ENCODE results near the gene RABGGTA.
"Not testable (repeated sequence)": the region's sequence is repeated elsewhere in the genome, so short reads cannot be mapped to it uniquely, and the experiment has no call there.

Gene RABGGTA

DNA sequence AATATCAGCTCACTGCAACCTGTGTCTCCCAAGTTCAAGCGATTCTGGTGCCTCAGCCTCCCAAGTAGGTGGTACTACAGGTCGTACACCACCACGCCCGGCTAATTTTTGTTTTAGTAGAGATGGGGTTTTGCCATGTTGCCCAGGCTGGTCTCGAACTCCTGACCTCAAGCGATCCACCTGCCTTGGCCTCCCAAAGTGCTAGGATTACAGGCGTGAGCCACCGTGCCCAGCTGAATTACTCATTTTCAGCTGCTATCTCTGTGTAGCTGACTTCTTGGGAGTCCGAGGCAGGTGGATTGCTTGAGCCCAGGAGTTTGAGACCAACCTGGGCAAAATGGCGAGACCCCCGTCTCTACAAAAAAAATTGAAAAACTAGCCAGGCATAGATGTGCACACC lies 26.0 kb downstream of the RABGGTA start:
- in situ Hi-C loops (cut with MboI; ENCODE audit: low sequenced_read_pairs): not testable (repeated sequence)

DNA sequence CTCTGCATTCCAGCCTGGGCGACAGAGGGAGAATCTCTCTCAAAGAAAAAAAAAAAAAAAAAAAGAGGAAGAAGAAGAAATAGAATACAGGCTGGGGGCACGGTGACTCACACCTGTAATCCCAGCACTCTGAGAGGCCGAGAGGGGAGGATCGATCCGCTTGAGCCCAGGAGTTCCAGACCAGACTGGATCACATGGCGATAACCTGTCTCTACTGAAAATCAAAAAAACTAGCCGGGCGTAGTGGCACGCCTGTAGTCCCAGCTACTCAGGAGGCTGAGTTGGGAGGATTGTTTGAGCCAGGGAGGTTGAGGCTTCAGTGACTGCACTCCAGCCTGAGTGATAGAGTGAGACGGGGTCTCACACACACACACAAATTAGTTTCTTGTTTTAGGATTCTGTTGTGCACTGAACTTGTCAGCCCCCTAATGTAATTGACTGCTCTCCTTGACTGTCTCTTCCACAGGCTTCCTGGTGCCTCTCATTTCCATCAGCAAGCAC lies 28.0 kb downstream of the RABGGTA start:
- in situ Hi-C loops (cut with MboI; ENCODE audit: low sequenced_read_pairs): no loop called here

DNA sequence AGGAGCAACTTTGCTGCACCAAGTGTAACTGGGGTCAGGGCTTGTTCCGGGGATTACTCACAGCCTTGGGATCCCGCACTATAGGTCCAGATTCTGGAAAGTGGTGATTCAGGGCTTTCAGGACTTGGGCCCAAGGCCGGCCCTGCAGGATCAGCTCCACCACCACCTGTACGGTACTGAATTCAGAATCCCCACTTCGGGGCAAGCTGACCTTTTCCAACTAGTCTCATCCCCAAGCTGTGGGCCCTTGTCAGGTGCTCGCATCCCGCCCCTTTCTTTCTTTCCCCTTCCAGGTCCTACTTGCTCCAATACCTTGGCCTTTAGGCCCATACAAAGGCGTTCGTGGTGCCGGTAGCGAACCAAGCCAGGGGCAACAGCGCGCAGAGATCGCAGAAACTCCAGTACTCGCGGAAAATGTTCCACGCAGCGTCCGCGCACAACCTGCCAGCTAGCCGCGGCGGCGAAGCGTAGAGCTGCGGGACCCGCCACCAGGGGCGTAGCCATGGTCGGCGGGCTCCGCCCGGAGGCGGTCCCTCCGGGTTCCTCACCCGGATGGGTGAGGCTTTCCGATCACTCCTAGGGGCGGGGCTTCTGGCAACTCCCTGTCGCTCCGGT lies 29.5 kb downstream of the RABGGTA start:
- in situ Hi-C loops (cut with MboI; ENCODE audit: low sequenced_read_pairs): no loop called here

DNA sequence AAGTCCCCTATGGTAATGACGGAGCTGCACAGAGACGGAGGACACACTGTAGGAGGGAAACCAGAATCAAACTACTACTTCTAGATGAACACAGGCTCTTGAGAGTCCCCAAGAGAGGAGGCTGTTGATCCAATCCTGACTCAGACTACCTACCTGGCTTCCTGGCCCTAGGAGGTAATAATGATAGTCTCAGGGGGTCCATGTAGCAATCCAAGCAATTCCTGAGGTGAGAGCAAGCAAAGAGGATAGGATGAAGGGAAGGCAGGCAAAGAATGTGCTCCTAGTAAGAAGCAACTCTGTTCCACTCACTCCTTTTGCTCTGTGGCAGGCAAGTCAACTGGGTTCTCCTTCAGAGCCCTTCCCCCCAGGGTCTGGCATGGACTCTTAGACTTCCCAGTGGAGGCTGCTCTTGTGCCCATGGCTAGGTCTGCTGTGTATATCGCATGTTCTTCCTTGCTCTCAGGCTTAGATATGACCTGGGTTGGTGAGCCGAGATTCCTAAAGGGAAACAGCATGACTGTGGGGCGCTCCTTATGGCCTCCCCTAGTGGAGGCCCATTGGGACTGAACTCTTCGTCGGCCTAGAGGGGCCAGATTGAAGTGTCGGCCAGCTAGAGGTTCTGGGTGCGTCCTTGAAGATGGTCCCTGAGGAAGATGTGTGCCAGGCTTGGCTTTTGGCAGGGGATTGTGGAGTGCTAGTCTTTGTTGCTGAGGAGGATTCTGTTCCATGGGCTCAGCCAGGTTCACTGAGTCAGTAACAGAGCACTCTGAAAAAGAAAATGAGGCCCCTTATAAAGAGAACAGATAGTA lies 31.1 kb downstream of the RABGGTA start:
- in situ Hi-C loops (cut with MboI; ENCODE audit: low sequenced_read_pairs): no loop called here

DNA sequence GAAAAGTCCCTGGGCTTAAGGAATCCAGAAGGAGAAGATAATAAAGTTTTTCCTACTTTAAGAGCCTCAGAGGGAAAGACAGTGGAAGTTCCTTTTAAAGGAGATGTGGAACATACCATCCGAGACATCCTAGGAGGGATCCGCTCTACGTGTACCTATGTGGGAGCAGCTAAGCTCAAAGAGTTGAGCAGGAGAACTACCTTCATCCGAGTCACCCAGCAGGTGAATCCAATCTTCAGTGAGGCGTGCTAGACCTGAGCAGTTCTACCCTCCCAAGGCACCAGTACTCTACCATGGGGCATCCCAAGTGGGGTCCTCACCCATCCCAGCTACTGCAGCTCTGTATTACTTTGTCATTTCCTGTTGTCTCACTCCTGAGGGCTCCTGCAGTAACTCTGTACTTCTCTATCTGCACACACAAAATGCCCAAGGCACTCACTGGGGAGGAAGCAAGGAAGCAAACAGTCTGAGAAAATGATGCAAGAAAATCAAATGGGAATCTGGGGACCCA lies 32.8 kb downstream of the RABGGTA start:
- in situ Hi-C loops (cut with MboI; ENCODE audit: low sequenced_read_pairs): no loop called here

DNA sequence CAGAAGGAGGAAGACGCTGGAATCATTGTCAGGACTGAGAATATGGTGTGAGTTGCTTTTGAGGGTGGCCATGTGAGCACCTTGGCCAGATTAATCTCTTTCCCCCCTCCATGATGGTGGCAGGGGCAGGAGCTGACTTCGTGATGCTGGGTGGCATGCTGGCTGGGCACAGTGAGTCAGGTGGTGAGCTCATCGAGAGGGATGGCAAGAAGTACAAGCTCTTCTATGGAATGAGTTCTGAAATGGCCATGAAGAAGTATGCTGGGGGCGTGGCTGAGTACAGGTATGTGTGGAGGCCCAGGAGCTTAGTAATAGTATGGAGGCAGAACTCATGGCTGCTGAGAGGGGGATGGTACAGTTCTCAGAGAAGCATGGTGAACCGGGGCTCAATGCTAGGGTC lies 33.3 kb downstream of the RABGGTA start:
- in situ Hi-C loops (cut with MboI; ENCODE audit: low sequenced_read_pairs): no loop called here

DNA sequence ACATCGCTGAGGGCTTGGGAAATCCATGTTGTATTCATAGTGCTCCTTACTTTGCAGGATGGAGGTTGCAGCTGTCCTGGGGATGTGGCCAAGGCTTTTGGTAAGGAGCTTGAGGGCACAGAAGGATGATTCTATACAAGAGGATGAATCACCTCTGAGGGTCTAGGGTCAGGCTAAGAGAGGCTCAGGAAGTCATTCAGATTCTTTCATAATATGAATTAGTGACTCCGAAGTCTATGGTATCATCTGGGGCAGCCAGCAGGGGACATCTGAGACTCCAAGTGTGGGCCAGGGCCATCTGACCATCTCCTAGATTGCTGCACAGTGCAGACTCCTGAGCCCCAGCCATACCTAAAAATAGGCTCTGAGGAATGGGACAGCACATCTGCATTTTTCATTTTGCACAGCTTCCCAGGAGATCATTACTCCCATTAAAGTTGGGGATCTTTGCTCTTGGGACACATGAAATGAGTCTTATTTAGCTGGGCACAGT lies 33.9 kb downstream of the RABGGTA start:
- in situ Hi-C loops (cut with MboI; ENCODE audit: low sequenced_read_pairs): no loop called here

DNA sequence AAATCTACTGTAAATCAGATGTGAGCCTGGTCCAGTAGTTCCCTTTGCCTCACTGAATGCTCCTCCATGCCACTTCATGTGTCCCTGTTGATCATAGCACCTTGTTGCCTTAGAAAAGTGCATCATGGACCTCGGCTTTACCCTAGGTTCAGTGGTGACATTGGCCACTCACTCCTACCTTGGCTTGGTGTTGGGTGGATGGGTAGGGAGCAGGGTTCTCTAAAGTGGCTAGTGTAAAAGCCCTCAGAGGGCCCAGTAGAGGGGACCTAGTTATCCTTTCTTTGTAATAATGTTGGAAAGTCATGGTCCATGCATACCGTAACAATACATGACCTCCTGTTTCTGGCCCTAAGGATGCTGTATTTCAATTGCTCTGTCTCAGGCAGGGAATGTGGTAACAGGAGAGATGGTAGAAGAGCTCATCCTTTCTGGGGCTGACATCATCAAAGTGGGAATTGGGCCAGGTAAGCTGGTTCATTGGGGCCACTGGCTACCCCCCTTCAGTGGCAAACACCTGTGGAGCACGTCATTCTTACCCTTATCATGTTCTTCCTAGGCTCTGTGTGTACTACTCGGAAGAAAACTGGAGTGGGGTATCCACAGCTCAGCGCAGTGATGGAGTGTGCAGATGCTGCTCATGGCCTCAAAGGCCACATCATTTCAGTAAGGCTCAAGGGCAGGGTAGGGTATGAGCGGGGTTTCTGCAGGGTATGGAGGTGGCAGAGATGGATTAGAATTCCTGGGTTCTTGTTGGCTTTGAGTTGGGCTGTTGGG lies 34.5 kb downstream of the RABGGTA start:
- in situ Hi-C loops (cut with MboI; ENCODE audit: low sequenced_read_pairs): no loop called here

DNA sequence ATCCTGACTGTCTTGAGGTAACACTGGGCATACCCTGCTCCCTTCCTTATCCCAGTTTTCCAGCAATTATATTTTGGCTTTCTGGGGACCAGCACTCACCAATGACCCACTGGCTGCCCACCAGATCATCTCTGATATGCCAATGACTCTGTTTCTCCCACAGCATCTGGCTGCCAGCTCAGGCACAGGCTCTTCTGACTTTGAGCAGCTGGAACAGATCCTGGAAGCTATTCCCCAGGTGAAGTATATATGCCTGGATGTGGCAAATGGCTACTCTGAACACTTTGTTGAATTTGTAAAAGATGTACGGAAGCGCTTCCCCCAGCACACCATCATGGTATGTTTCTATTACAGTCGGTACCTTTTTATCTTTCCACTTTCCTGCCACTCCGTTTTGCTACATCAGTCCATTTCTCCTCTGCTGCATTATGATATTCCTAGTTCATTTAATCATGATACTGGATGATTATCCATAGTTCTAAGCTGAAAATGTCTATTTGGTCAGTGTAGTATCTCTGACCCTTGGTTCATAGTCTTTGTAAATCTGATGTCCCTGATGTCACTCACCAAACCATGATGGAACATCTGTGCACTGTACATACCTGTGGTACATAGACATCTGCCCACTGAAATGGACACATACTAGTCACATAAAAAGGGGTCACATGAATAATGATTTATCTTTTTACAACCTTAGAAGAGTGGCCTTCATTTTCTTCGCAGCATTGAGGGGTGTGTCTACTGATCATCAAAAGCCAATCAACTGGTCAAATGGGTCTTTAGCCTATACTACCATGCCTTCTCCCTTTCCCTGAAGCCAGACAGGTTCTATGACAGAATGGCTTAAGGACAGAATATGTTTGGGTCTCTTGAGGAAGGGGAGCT lies 35.4 kb downstream of the RABGGTA start:
- in situ Hi-C loops (cut with MboI; ENCODE audit: low sequenced_read_pairs): no loop called here

DNA sequence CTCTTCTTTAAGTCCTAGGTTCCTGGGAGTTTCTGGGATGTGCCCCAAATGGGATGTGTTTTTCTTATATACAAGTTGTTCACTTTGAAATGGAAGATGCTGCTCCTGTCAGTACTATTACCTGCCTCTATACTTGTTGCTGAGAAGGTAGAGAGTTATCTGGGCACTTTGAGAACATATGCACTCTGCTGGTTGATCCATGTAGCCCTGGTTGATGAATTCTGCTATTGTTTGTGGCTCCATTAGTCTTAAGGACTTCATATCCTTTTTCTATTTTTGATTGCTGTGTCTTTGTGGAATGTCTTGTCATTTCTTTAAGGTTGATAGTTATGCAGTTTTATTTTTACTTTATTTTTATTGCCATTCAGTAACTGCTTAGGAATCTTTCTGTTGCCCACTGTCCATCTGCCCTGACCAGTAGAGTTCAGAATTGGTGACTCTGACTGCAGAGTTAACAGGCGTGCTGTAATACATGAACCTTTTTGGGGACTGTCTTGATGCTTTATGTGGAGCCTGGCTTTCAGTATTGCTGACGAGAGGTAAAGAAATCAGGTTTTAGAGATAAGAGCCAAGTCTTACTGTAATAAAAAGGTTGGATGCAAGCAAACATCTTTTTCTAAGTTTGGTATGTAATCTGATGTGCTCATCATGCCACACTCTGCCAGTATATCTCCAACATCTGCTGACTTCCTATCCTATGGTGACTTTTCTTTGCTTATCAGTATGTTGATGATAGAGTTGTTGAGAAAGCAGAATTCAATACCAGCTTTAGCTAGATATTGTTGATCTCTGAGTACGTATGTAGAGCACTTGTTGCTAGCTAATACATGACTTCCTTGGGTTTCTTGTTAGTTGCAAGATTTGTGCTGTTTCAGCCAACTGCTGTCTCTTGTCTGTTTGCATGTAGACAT lies 37.0 kb downstream of the RABGGTA start:
- in situ Hi-C loops (cut with MboI; ENCODE audit: low sequenced_read_pairs): no loop called here

DNA sequence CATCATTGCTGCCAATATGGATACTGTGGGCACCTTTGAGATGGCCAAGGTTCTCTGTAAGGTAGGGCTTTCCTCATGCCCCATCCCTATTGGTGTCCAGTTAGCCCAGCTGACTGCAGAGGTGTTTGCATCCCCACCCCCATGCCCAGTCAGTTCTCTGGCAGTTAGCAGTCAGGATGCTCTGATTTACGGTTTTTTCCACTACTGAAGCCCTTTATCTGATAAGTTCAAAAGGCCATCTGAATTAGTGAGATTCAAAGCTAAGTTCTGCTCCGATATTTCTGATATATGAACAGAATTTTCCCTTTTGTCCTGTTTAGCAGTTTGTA lies 37.9 kb downstream of the RABGGTA start:
- in situ Hi-C loops (cut with MboI; ENCODE audit: low sequenced_read_pairs): no loop called here

DNA sequence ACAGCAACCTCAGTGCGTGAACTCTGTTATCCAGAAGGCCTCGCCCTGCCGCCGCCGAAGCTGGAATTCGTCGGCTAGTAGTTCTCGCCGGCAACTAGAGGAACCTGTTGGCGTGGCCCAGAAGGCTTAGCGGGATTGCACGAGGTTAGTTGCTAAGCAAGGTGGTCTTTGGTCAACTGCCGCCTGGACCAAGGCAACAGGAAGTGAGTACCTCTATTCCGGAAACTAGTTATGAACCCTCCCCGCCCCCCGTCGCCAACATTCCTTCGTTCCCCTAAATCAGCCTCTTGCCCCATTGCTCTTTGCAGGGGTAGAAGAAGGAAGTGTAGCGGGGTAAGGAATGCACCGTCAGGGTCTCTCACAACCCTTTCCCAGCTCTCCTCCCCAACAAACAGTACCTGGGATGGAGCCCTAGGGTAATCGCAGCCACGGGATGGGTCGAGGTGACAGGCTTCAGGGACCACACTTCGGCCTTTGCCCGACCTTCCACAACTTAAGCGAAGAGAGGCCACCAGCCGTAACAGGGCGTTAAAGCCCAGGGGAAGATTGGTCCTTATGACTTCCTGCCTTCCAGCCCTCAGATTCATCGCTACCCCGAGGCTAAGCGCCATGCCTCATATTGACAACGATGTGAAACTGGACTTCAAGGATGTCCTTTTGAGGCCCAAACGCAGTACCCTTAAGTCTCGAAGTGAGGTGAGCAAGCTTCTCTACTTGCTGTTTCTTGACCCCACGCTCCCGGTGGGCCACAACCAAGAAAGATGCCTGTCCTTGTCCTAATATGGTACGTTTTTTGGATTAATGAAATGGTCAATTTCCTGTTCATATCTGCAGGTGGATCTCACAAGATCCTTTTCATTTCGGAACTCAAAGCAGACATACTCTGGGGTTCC lies 38.5 kb downstream of the RABGGTA start, which contains the start of gene GMPR2:
Gene GMPR2 (plus strand): TSS at position 285 of the 893 bp plus-strand sequence. CDS start 325 bp downstream, at position 610.
- in situ Hi-C loops (cut with MboI; ENCODE audit: low sequenced_read_pairs): no loop called here

DNA sequence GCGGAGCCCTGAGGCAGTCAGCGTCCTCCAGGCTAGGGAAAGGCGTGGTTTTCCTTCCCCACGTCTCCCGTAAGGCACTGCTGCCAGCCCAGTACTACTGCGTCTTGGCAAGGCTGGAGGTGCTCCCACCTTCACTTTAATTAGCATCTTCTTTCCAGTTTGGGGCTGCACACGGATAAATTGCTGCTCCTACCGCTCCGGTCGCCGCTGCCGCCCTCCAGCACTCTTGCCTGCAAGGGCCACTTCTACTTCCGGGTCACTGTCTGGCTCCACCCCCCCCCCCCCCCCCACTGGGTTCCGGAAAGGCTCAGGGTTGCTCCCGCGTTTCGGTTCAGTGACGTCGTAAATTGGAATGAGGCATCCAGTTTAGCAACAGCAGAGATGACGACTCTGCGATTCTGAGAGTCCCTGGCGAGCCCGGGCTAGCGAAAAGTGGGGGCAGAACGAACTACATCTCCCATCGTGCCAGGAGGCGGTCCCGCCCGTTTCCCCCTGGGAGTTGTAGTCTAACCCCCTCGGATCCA lies 39.2 kb downstream of the RABGGTA start, which contains the start of gene NEDD8:
Gene NEDD8 (minus strand): TSS at position 247 of the 524 bp plus-strand sequence. CDS start 100 bp downstream, at position 147.
- in situ Hi-C loops (cut with MboI; ENCODE audit: low sequenced_read_pairs): no loop called here

DNA sequence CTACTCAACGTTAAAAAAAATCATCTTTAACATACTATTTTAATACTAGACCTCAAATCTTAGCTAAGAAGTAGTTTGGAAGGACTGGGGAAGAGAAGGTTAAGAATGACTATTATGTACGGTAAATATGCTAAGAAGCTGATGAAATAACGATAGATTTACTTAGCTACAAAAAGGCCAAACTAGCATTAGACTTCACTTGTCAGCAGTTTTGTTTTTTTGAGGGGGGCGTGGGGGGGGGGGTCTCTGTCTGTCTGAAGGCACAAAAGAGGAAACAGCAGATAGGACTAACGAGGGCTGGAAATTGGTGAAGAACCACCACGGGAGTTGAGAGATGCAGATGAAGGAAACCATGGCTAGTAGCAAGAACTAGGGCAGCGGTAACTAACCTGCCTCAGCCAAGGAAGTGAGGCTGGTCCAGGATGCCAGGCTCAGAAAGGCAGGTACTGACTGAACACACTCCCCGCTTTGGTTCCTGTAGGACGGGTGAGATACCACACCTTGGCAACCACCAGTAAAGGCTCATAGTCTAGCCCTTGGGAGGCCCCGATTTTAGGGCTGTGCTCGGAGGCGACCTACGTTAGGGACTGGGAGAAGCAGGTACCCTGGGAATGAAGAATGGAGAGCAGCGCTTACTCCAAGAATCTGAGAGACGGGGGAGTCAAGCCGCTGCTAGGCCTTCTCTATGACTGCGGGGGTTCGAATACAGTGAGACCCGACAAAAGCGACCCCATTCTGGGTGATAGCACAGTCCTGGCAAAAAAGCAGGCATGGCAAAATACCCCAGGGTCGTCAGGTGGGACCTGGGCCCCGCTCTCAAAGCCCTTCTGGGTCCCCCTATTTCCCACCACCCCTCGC lies 39.9 kb downstream of the RABGGTA start:
- in situ Hi-C loops (cut with MboI; ENCODE audit: low sequenced_read_pairs): no loop called here

DNA sequence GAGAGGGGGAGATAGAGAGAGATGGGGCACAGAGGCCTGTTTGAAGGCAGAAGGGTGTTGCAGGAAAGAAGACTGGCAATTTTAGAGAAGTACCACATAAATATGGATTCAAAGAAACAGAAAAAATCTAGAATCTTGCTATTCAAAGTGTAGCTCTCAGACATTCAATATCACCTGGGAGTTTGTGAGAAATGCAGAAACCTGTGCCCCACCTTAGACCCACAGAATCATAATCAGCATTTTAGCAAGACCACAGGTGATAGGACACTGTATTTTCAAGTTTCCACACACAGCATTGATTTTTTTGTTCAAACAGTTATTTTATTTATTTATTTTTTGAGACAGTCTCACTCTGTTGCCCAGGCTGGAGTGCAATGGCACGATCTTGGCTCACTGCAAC lies 42.5 kb downstream of the RABGGTA start:
- in situ Hi-C loops (cut with MboI; ENCODE audit: low sequenced_read_pairs): no loop called here

DNA sequence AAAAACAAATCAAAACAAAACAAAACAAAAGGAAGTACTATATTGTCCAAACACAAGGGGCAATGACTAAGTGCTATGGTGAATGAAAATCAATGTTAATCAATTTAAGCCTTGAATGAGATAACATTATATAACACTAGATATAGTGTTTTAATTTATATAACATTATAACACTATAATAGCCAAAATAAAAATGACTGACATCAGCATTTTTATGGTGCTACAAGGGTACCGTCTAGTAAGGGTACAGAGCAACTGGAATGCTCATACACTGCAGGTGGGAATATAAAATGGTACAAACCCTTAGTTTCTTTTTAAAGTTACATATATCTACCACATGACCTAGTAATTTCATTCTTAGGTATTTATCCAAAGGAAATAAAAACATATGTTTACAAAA lies 44.9 kb downstream of the RABGGTA start:
- in situ Hi-C loops (cut with MboI; ENCODE audit: low sequenced_read_pairs): no loop called here

DNA sequence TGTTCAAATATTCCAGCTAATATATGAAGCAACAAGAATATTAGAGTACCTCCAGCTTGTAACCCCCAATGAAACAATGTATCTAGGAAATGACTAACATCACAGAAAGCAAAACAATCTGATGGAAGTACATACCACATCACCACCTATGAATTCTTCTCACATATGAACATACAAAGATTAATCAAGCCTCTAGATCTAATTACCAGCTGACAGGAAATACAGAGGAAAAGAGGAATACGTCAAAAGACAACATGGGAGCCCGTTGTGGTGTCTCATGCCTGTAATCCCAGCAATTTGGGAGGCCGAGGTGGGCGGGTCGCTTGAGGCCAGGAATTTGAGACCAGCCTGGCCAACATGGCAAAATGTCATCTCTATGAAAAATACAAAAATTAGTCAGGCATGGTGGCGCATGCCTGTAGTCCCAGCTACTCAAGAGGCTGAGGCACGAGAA lies 46.8 kb downstream of the RABGGTA start:
- in situ Hi-C loops (cut with MboI; ENCODE audit: low sequenced_read_pairs): no loop called here

Data from hTERT RPE-1 (cell line).